ENCODE data around the gene DCAF6.

DCAF6 gene

DNA sequence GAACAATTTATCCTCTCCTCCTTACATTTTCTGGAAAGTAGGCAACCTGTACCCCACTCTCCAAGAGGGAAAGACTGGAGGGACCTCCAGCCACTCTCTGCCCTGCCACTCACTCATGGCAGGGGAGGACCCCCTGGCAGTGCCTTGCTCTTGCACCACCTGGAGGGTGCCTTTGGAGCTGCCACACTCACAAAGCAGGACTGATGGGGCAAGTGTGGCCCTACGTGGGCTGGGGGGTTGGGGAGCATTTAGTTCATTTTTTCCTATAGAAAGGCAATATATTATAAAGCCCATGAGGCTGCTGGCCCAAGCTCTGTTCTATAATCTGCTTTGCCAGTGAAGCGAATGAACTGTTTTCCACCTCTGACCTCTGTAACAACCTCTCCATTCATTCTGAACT lies 150.0 kb downstream of the DCAF6 start:
- Histone ChIP-seq H3K9me2 (replicated peaks; ENCODE audit: insufficient read depth, low read length) (no peaks in the 10 kb centered on the region), H3K27ac (ENCODE audit: low read depth, low read length) (no peak overlapping the region), H3K36me3 (ENCODE audit: low read length) (no peaks in the 10 kb centered on the region), H3F3A (ENCODE audit: insufficient read depth) (no peaks in the 10 kb centered on the region), H3K79me2 (ENCODE audit: insufficient read depth, low read length) (no peaks in the 10 kb centered on the region), H3K4me3 (ENCODE audit: insufficient read depth, low read length, poor library complexity, severe bottlenecking) (no peak overlapping the region), H3K27me3 (ENCODE audit: low read length) (no peaks in the 10 kb centered on the region), H3K9ac (ENCODE audit: low read length) (no peak overlapping the region), H2AFZ (ENCODE audit: low read depth, low read length, severe bottlenecking) (no peak overlapping the region), H3K9me3 (ENCODE audit: insufficient read depth, low read length) (no peaks in the 10 kb centered on the region), H3K4me2 (ENCODE audit: low read depth, low read length, poor library complexity, severe bottlenecking) (no peak overlapping the region), H4K20me1 (ENCODE audit: low read depth, low read length) (no peaks in the 10 kb centered on the region)
- TF ChIP-seq CTCF (IDR thresholded peaks at IDR 0.05; ENCODE audit: insufficient read depth, low read length, poor library complexity, severe bottlenecking) = no peak
- TF ChIP-seq EZH2phosphoT487 (conservative IDR thresholded peaks at IDR 0.05; ENCODE audit: low read length) = no peak

DNA sequence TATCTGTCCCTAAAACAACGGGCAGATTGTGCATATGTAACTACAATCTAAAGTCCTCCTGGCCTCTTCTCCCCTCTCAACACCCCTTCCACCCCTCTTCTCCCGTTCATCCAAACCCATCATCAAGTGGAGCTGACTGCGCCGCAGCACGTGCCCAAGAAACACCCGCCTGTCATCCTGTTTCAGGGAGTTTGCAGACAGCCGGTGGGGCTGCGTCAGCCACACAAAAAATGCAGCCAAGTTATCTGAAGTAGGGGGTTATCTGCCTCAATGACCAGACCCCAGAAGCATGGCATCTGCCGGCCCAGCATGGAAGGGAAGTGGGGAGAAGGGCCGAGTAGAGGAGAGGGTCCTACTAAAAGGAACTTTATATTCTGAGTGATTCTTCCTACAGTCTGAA lies 151.2 kb downstream of the DCAF6 start:
- no peak overlapping the region for H2AFZ ChIP-seq (ENCODE audit: low read depth, low read length, severe bottlenecking)
- no peak overlapping the region for H3K4me2 ChIP-seq (ENCODE audit: low read depth, low read length, poor library complexity, severe bottlenecking)
- no peaks in the 10 kb centered on the region for H4K20me1 ChIP-seq (ENCODE audit: low read depth, low read length)
- no peaks in the 10 kb centered on the region for H3K9me3 ChIP-seq (ENCODE audit: insufficient read depth, low read length)
- no peak overlapping the region for H3K9ac ChIP-seq (ENCODE audit: low read length)
- TF ChIP-seq EZH2phosphoT487 (conservative IDR thresholded peaks at IDR 0.05; ENCODE audit: low read length) = no peak
- H3K79me2 ChIP-seq (ENCODE audit: insufficient read depth, low read length) = no peaks in the 10 kb centered on the region
- H3K9me2 ChIP-seq (replicated peaks; ENCODE audit: insufficient read depth, low read length) = no peaks in the 10 kb centered on the region
- H3F3A ChIP-seq (ENCODE audit: insufficient read depth) = no peaks in the 10 kb centered on the region
- H3K4me3 ChIP-seq (ENCODE audit: insufficient read depth, low read length, poor library complexity, severe bottlenecking) = no peak overlapping the region
- no peaks in the 10 kb centered on the region for H3K36me3 ChIP-seq (ENCODE audit: low read length)
- H3K27me3 ChIP-seq (ENCODE audit: low read length) = no peaks in the 10 kb centered on the region
- no peak overlapping the region for H3K27ac ChIP-seq (ENCODE audit: low read depth, low read length)

GRCh38 chr1:168088511-168089325 lies 152.2 kb downstream of the DCAF6 start:
- Histone ChIP-seq H3K4me2 (ENCODE audit: low read depth, low read length, poor library complexity, severe bottlenecking) (no peak overlapping the region), H3K27me3 (ENCODE audit: low read length) (no peaks in the 10 kb centered on the region), H3F3A (ENCODE audit: insufficient read depth) (no peaks in the 10 kb centered on the region), H3K4me3 (ENCODE audit: insufficient read depth, low read length, poor library complexity, severe bottlenecking) (no peak overlapping the region), H3K27ac (ENCODE audit: low read depth, low read length) (no peak overlapping the region), H3K9me3 (ENCODE audit: insufficient read depth, low read length) (no peaks in the 10 kb centered on the region), H4K20me1 (ENCODE audit: low read depth, low read length) (no peaks in the 10 kb centered on the region), H3K9ac (ENCODE audit: low read length) (no peak overlapping the region), H2AFZ (ENCODE audit: low read depth, low read length, severe bottlenecking) (no peak overlapping the region), H3K79me2 (ENCODE audit: insufficient read depth, low read length) (no peaks in the 10 kb centered on the region), H3K36me3 (ENCODE audit: low read length) (no peaks in the 10 kb centered on the region), H3K9me2 (replicated peaks; ENCODE audit: insufficient read depth, low read length) (no peaks in the 10 kb centered on the region)
- no peak for TF ChIP-seq CTCF (IDR thresholded peaks at IDR 0.05; ENCODE audit: insufficient read depth, low read length, poor library complexity, severe bottlenecking)
- TF ChIP-seq EZH2phosphoT487 (conservative IDR thresholded peaks at IDR 0.05; ENCODE audit: low read length) = no peak

DNA sequence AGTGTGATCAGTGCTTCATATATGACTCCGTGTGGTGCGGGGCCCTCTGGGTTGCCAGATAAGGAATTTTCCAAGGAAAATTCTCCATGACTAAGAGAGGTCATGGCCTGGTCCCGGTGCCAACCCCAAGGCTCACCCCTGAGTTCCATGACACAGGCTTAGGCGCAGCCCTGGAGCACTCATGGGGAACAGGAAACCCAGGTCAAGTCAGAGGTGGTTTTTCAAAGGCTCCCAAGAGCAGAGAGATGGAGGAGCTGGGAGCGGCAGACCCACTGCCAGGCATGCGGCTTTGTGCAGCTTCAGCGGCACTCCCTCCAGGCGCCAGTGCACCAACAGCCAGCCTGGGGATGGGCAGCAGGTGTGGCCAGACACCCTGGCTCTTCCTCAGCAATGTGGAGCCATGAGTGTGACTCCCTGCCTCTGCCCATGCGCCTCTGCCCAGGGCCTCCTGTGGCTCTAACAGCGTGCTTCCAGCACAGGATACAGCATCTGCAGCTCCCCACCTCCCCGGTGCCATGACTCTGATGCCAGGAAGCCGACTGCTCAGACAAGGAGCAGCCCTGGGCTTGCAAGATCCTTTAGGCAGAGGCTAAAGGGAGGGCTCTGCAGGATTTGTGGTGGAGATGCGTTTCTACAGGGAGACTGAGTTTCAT lies 153.0 kb downstream of the DCAF6 start:
- H3F3A ChIP-seq (ENCODE audit: insufficient read depth) = no peaks in the 10 kb centered on the region
- H3K9me2 ChIP-seq (replicated peaks; ENCODE audit: insufficient read depth, low read length) = no peaks in the 10 kb centered on the region
- H3K36me3 ChIP-seq (ENCODE audit: low read length) = no peaks in the 10 kb centered on the region
- H3K27ac ChIP-seq (ENCODE audit: low read depth, low read length) = no peak overlapping the region
- no peaks in the 10 kb centered on the region for H3K27me3 ChIP-seq (ENCODE audit: low read length)
- H3K4me2 ChIP-seq (ENCODE audit: low read depth, low read length, poor library complexity, severe bottlenecking) = no peak overlapping the region
- H3K9me3 ChIP-seq (ENCODE audit: insufficient read depth, low read length) = no peaks in the 10 kb centered on the region
- no peak overlapping the region for H3K4me3 ChIP-seq (ENCODE audit: insufficient read depth, low read length, poor library complexity, severe bottlenecking)
- H3K79me2 ChIP-seq (ENCODE audit: insufficient read depth, low read length) = no peaks in the 10 kb centered on the region
- H2AFZ ChIP-seq (ENCODE audit: low read depth, low read length, severe bottlenecking) = no peak overlapping the region
- H3K9ac ChIP-seq (ENCODE audit: low read length) = no peak overlapping the region
- no peak for TF ChIP-seq EZH2phosphoT487 (conservative IDR thresholded peaks at IDR 0.05; ENCODE audit: low read length)
- TF ChIP-seq CTCF (IDR thresholded peaks at IDR 0.05; ENCODE audit: insufficient read depth, low read length, poor library complexity, severe bottlenecking) = no peak
- no peaks in the 10 kb centered on the region for H4K20me1 ChIP-seq (ENCODE audit: low read depth, low read length)

All from SU-DHL-6 (cell line).